Activated T-cell treated with anti-CD3 and anti-CD28 coated beads for 4 hours (primary cell): ENCODE results near the gene PBX3.

Experiments
- DNase-seq: peaks from one replicate; pipeline ENCODE4 v3.0.0-alpha.2; 2020

Gene PBX3

DNA sequence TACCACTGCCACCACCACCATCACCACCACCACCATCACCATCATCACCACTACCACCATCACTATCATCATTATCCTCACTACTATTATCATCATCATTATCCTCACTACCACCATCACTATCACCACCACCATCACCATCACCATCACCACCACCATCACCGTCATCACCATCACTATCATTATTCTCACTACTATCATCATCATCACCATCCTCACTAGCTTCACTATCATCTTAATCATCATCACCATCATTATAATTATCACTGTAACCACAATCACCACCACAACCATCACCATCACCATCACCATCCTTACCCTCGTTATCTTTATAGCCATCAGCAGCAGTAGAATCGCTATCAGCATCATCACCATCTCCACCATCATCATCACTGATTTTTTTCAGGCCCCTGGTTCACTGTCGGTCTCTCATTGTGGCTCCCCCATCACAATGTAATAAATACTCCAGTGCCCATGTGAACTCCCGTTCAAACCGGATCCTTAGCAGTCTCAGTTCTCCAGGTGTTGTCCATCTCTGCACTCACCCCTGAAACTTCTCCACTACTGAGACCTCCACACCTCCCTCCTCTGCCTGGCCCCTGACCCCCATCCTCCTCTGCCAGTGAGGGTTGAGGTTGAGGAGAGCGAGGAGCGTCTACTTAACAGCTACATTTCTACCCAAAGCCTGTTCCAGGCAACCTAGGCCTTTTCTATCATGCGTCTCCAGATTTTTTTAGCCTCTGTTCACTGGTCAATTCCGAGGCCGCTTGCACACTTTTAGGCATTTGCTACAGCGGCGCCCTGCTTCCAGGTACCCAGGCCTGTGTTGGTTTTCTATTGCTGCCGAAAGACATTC lies 238.2 kb downstream of the PBX3 start:
- no peak for DNase-seq

DNA sequence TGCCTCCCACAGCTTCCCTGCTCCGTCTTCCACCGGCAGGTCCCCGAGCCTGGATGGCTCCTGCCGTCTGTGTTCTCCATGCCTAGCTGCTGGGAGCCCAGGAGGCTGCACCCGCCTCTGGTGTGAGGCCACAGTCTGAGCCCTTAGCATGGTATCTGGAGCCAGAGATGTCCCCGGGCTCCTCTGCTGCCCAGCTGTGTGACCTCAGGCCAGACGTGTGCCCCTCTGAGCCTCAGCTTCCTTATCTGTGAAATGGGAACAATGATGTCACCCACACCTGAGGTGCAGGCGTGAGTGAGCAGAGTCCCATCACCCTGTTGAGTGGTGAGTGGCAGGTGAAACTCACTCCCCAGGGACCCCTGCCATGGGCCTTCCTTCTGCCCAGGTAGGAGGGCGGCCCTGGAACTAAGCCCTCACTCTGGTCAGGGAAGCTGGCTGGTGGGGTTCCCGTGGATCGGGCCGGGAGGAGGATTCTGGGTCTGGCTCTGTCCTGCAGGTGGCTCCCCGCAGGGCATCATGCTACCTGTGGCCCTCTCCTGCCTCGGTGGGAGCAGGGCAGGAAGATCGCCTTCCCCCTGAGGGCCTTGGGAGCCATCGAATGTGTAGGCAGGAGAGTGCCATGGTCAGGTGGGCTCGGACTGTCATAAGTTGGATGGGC lies 239.0 kb downstream of the PBX3 start:
- DNase-seq, result no peak

DNA sequence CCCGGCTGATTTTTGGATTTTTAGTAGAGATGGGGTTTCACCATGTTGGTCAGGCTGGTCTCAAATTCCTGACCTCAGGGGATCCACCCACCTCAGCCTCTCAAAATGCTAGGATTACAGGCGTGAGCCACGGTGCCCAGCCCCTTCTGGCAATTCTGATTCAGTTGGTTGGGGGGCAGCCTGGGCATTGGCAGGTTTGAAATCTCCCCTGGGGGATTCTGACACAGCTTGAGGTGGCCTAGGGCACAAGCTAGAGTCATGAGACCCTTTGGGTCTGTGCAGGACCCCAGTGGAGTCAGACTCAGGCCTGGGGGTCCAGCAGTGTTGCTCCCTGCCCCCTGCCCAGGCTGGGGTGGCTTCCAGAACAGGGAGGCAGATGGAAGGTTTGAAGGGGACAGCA lies 239.8 kb downstream of the PBX3 start:
- DNase-seq, result no peak

DNA sequence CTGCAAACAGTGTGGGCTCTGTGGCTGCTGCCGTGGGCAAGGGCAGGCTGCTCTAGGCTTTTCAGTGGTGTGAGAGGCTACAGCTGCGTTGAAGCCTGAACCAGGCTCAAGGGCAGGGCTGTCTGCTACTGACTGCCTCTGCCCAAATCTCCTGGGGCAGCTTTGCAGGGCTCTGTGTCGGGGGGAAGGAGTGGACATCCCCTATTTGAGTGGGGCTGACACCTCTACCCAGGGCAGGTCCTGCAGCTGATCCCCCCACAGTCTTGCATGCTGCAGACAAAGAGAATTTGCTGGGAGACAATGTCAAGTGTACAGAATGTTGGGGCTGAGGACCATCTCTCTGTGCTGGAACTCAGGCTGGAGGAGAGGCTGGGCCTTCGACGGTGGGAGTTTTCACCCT lies 240.2 kb downstream of the PBX3 start:
- no peak for DNase-seq

DNA sequence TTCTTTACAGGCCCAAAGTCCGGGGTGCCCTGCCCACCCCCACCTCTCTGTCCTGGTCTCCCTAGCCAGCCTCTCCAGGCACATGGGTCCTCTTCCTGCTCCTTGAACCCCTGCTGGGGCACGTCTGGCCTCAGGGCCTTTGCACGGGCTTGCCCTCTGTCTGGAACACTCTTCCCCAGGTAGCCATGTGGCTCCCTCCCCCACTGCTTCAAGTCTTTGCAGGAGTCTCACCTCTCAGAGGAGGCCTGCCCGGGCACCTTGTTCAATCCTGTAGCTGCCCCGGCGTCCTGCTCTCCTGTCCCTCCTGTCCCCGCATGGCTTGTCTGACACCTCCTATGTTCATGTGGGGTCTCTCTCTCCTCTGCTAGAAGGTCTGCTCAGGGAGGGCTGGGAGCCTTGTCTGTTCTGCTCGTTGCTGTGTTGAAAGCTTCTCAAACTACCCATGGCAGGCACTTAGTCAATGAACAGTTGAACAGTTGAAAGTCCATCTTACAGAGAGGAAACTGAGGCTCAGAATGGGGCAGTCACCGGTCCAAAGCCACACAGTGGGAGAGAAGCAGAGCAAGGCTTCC lies 241.4 kb downstream of the PBX3 start:
- no peak for DNase-seq

DNA sequence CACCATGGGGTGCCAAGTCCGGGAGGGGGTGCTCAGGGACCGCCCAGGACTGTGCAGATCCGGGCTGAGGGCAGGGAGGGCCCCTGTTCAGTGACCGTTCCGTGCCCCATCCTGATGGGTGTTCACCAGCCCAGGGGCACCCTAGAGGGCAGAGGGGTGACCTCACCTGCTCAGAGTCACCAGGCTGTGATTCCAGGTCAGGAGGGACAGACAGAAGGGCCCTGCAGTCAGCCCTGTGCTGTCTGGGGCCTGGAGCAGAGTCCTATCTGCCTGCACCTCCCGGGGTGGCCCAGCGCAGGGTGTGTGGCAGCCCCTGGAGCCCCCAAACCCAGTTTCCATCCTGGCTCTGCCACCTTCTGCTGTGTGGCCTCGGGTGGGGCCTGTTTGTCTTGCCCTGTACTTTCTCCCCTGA lies 241.9 kb downstream of the PBX3 start:
- DNase-seq, result no peak

DNA sequence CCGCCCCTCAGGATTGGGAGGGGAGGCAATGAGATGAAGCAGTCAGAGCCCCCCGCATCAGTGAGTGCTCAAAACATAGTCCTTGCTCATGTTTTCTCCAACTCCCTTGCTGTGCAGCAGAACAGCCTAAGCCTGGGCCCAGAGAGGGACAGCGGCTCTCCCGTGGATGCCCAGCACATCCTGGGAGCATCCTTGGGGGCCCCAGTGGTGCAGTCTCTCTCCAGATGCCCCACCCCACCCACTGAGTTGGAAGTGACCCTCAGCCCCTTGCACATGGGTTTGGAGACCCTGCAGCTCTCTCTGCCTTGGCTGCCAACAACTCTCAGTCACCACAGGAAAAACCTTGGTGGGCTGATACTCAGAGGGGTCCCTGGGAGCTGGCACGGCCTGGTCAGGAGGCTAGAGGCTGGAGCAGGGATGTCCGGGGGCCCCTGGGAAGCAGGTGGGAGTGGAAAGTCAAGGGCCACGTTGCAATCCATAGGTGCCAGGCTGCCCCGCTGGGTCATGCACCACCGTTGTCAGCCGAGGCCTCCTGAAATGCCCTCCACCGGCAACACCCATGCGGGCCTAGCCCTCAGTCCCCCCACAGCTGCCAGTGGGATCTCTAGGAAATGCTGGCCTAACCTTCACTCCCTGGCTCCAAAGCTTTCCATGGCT lies 242.5 kb downstream of the PBX3 start:
- no peak for DNase-seq

DNA sequence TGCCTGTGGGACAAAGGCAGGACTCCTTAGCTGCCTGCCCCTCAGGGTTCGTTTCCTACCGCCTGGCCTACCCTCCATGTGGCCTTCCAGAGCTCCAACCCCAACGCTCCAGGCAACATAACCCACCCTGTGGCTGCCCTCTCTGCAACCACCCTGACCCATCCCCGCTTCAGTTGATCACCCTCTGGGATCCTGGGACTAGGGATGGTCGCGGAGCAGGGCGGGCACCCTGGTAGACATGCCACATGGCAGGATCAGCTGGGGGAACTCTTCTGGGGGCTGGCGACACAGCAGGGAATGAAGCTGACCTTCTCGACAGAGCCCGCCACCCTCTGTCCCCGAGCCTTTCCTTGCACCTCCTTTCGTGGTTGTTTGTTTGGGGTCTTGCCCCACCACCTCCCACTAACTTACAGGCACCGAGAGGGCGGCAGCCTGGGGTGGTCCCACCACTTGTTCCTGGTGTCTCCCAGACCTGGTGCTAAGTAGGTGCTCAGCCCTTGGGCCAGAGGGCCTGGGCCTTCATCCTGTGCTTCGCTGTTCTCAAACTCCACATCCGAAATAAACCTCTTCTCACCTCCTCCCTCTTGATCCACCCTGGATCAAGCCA lies 243.1 kb downstream of the PBX3 start:
- no peak for DNase-seq

DNA sequence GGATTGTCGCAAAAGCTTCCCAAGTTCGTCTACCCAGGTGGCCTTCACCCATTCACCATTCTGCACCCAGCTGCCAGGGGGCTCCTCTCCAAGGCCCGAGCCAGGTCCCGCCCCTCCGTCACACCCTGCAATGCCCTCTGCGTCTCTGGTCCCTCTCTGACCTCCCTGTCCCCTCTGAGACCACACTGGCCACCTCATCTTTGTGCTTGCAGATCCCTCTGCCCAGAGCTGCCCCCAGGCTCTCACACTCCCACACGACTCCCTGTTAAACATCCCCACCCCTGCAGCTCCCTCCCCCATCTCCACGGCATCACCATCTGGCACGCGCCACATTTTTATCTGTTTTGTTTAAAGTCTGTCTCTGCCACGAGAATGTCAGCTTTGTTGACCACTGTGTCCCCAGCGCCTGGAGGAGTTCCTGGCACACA lies 243.6 kb downstream of the PBX3 start:
- DNase-seq, result no peak

DNA sequence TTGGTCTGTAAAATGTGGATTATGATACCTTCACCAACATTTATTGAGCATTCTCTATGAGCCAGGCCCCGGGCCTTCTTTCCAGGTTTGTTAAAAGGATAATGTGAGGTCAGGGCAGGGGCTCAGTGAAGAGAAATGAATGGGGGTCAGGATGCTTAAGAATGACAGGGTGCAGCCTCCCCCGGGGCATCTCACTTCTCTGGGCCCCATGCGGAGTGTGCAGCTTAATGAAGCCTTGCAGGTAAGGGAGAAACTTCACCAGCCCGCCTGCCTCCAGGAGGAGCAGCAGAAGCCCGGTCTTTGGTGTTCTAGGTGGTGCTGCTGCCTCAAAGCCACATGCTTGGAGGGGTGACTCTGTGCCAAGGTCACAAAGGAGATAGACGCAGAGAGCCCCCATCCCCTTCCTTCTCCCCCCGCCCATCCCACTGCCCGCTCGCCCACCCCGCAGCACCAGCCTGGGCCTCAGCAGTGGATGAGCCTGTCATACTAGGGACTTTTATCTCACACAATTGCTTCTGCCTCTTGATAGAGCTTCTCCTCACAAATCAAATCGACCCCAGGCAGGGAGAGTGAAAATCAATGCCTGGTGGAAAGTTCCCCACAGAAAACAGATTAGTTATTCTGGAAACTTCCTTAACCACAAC lies 244.8 kb downstream of the PBX3 start:
- DNase-seq, result no peak

DNA sequence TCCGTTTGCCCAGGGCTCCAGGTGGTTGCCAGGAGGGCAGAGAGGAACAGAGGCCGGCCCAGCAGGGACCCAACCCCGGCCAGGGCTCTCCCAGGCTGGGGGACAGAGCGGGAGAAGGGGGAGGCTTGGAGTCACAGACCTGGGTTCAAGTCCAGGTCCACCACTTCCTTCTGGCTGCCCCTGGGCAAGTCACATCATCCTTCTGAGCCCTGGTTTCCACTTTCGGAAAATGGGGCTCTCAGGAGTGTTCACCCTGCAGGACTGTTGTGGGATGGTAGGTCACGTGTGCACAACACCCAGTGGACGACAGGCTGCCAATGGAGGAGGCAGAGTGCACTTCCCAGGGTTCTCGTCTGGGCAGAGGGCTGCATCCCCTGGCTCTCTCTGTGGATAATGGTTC lies 245.4 kb downstream of the PBX3 start:
- no peak for DNase-seq

DNA sequence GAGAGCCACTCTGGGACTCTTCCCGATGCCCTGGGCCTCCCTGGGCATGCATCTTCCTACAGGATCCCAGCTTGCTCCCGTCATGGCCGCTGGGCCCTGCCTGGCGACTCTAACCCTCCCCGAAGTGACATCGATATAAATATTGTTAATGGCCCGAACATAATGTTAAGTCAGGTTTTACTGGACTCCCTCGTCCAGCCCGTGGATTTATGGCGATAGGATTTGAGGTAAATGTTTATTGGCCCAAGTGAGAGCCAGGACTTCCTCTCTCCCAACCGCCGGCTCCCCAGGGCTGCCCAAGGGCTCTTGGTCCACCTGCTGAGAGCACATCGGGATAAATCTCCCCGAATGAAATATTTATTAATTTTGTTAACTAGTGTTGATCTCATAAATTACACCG lies 246.3 kb downstream of the PBX3 start:
- no peak for DNase-seq

DNA sequence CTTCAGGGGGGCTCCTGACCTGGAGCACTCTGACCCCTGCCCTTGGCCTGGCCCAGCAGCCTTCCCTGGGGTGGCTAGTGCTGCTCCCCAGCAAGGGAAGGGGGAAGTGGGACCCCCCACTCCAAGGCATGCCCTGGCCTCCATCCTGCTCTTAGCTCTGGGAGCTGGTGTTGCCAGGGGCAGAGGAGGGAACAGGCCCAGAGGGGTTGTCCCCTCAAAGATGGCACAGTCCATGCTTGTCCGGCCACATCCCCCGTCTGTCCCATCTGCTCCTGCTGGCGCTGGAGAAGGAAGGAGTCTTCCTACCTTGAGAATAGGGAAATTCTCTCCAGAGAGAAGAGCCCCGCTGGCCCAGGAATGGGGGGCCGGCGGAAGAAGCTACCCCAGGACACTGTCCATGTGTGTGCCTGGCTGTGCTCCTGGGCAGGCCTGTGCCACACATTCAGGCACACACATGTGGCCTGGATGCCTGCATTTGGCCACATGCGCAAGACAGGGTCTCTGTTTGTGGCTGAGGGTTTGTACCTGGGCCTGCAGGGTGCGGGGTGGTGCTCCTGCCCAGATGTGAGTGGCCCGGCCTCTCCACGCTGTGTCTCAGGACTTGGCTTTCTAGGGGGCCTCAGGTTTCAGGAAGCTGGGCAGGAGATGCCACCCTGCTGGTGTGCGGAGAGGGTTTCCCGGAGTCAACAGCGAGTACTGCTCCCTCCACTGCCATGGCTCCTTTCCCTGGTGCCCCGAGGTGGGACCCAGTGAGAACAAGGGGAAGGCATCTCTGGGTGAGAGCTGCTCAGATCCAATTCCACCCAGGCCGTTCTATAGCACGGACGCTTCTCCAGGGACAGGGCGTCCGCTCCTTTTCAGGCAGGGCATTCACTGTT lies 247.1 kb downstream of the PBX3 start:
- no peak for DNase-seq

DNA sequence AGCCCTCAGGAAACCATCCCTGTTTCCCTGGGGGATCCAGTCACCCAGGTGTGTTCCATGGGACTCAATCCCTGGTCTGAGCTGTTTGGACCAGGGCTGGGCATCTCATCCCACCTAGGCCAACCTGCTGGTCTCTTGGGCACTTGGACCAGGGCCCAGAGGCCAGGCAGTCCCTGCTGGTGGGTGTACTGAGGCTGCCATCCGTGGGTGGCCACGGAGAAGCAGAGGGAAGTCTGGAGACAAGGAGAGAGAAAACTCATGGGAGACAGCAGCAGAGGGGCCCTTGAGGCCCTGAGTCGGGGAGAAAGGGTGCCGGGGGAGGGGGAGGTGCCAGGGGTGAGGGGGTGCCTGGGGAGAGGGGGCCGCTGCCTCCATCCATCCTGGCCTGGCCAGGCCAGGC lies 247.8 kb downstream of the PBX3 start:
- DNase-seq, result no peak

DNA sequence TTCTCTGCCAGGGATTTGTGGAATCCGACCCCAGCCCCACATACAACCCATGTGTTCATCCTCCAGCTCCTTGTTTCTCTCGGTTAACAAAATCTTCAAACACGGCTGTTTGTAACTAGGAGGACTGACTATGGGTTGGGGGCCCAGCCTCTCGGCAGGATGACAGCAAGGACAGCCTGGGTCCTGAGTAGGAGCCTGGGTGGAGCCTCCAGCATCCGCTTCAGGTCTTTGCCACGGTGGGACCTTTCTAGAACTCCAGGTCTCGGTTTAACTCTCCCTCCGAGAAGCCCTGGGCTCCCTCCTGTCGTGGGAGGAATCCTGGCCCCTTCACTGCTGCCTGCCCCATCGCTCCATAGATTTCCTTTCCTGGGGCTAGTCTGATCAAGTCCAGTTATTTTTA lies 248.5 kb downstream of the PBX3 start:
- DNase-seq, result no peak

DNA sequence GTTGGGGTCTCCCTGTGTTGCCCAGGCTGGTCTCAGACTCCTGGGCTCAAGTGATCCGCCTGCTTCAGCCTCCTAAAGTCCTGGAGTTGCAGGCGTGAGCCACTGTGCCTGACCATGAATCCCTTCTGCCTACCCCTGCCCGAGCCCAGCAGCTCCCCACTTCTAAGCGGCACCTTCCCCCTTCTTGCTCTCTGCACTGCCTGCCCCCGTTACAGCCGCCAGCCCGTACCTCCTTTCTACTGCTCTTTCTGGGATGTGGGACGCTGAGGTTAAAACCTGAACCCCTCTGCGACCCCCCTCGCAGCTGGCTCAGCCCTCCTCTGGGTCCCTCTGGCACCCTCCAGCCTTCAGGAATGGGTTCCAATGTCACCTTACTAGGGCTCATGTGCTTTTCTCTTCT lies 249.6 kb downstream of the PBX3 start:
- DNase-seq, result no peak

DNA sequence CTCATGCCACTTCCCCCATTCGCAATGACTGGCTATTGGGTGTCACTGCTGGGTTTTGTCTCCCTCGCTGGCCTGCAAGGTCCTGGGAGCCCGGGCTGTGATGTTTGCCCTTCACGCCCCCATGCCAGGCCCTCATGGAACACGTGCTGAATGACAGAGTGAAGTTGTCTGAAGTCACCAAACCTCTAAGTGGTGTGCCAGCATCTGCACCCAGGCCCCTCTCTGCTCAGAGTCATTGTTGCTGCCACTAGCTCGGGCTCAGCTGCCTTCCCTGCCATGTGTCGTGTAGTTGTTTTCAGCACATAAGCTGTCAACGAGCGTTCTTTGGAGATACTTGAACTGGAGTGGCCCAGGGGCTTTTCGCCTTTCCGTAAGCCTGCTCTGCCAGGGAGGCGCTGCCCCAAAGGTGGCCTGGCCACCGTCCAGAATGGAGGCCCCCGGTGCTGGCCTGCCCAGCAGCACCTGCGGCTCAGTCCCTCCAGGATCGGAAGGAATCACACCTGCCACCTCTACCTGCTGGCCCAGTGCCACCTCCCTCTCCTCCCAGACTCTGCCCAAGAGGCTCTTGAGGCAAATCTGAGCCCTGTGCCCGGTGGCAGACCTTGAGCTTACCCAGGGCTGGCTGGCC lies 250.1 kb downstream of the PBX3 start:
- DNase-seq, result no peak

DNA sequence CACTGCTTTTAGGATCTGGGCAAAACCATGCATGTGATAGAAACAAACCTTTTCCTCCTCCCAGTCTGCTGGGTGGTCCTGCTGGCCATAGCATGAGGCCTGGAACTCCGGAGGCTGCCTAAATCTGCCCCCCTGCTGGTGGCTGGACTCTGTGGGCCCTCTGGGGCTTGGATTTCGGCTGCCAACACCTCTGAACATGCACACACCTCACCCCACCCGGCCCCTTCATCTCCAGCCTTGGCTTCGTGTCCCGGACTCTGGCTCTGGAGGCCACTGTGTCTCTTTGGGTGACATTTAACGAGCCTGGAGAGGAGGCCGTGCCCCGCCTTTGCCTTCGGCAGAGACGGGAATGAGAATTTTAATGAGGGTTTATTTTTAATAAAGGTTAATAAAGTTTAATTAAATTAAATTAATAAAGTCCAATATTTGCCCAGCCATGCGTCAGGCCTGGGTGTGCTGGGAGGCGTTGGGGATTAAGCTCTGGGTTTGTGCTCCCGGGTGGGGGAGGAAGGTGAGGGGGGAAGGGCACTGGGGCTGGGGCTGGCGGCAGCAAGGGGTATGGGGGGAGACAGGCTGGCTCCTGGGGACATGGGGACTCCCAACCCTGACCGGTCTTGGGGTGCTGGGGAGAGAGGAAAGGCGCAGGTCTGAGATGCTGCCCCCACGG lies 251.8 kb downstream of the PBX3 start:
- no peak for DNase-seq

DNA sequence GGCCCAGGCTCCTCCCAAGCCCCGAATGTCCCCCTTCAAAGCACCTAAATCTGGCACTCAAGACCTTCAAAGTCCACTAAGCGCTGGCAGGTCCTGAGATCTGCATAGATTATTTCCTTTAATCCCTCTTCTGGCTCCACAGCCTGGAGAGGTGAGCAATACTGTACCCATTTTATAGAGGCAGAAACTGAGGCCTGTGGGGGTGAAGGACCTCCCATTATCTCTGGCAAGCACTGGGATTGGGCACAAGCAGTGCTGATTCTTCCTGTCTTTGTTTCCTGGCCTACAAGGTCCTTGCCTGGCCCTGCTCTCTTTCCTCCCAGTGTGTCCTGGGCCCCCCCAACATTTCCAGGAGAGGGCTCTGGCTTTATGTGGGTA lies 252.3 kb downstream of the PBX3 start:
- DNase-seq, result no peak

DNA sequence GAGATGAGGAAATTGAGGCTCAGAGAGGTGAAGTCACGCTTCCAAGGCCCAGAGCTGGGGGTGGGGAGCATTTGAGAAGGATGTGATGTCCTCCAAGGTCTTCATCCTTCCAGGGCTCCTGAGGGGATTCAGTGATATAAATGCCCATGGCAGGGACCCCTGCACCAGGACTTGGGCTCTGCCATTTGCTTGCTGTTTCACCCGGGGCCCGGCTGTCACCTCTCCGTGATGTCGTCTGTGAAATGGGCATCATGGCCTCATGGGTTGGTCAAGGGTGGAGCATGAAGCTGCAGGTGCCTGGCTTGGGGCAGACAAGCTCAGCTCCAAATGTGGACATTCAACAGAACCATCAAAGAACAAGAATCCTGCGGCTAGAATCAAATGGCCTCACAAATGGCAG lies 253.1 kb downstream of the PBX3 start:
- DNase-seq, result no peak
